GM12865 (cell line): ENCODE results near the gene WDR36.

Experiments
- DNase-seq: peaks from one replicate; pipeline ENCODE4 v3.0.0; 2010; ENCODE audit warnings: low read depth
- H3K4me3 ChIP-seq: 2 replicates; pipeline ENCODE4 v1.5.1; 2011; ENCODE audit warnings: mild to moderate bottlenecking, low read depth, low read length, control low read depth
- TF ChIP-seq, protein P1 (sequence below): IDR thresholded peaks from 2 replicates; pipeline ENCODE4 v1.5.1; 2011; ENCODE audit warnings: low read length, control low read depth, low read depth, inconsistent platforms; ENCODE audit not compliant: insufficient read depth; ENCODE audit errors: missing control alignments

WDR36 gene

DNA sequence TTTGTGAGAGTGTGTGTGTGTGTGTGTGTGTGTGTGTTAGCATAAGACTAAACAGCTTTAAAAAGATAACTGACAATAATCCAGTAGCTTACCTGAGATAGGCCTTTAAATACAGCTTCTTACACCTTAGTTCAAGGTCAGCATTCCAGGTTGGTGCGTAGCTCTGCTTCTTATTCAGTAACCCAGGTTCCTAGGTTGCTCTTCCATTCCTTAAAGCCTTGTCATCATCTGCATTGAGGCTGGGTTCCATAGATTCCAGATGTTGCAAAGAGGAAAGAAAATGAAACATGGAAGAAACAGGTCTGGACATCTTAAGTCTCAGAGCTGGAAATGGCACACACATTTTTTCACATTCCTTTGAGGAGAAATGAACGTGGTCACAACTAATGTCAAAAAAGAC lies 78.1 kb downstream of the WDR36 start:
- no peak overlapping the region for H3K4me3 ChIP-seq
- no peak for DNase-seq
- TF ChIP-seq, protein P1, sequence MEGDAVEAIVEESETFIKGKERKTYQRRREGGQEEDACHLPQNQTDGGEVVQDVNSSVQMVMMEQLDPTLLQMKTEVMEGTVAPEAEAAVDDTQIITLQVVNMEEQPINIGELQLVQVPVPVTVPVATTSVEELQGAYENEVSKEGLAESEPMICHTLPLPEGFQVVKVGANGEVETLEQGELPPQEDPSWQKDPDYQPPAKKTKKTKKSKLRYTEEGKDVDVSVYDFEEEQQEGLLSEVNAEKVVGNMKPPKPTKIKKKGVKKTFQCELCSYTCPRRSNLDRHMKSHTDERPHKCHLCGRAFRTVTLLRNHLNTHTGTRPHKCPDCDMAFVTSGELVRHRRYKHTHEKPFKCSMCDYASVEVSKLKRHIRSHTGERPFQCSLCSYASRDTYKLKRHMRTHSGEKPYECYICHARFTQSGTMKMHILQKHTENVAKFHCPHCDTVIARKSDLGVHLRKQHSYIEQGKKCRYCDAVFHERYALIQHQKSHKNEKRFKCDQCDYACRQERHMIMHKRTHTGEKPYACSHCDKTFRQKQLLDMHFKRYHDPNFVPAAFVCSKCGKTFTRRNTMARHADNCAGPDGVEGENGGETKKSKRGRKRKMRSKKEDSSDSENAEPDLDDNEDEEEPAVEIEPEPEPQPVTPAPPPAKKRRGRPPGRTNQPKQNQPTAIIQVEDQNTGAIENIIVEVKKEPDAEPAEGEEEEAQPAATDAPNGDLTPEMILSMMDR, result no peak

DNA sequence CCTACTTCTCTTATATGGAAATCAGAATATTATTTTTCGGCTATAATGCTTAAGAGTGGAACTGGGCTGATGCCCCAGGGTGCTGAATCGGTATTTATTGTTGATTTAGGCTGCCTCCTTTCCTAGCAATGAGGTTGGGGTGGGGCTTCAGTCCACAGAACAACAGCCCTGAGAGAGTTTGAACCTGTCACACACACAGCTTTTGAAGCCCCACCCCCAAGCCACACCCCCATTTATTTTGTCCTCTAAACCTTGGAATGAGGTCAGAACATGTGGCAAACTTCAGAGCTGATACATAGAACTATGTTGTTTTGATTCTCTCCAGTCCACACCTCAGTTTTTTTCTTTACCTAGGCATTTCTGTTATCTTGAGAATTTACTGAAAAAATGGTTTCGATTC lies 80.4 kb downstream of the WDR36 start:
- no peak overlapping the region for H3K4me3 ChIP-seq
- TF ChIP-seq, protein P1, result no peak
- DNase-seq, result no peak

DNA sequence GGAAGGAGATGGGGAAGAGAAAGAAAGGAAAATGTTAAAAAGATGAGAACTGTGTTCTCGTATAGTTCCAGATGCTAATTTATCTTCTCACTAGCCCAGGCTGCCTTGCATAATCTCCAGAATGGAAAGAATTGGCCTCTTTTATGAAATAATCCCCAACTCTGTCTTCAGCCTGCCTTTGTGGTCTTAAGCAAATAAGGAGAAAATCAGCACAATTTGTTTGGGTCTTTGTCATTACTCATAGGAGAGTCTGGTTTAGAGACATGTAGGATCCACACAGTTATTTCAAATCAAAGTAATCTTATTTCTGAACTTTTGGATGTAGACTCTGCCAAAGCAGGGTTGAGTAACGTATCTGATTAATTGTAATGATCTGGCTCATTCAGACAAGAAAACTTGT lies 81.3 kb downstream of the WDR36 start:
- TF ChIP-seq, protein P1, result no peak
- DNase-seq, result no peak
- H3K4me3 ChIP-seq, result no peak overlapping the region
